Endodermal cell (in vitro differentiated cells): Measurements from ENCODE around the gene SNTA1. TPM values are rescaled to one million over a fixed set of nuclear protein-coding genes. Genes with fewer than 3 reads are reported as not detected.

Experiments
- DNase-seq: peaks from one replicate; pipeline ENCODE4 v3.0.0-alpha.2; 2017
- H3K27ac ChIP-seq: 2 replicates; pipeline ENCODE4 v1.5.1; 2013; ENCODE audit warnings: mild to moderate bottlenecking, low read depth, low read length, moderate library complexity
- H3K27me3 ChIP-seq: 2 replicates; pipeline ENCODE4 v1.6.1; 2013; ENCODE audit warnings: mild to moderate bottlenecking, low read length, moderate library complexity; ENCODE audit not compliant: insufficient read depth, control insufficient read depth, poor library complexity, severe bottlenecking
- H3K36me3 ChIP-seq: 2 replicates; pipeline ENCODE4 v1.7.0; 2013; ENCODE audit warnings: mild to moderate bottlenecking, low read length, moderate library complexity; ENCODE audit not compliant: control insufficient read depth, insufficient read depth
- H3K4me1 ChIP-seq: one replicate; pipeline ENCODE4 v1.7.0; 2013; ENCODE audit warnings: low read length; ENCODE audit not compliant: control insufficient read depth, insufficient read depth
- H3K4me3 ChIP-seq: 2 replicates; pipeline ENCODE4 v1.5.1; 2013; ENCODE audit warnings: mild to moderate bottlenecking, low read length, moderate library complexity
- H3K9ac ChIP-seq: 2 replicates; pipeline ENCODE4 v1.6.1; 2013; ENCODE audit warnings: mild to moderate bottlenecking, low read length, moderate library complexity; ENCODE audit not compliant: poor library complexity, severe bottlenecking; ENCODE audit errors: extremely low read depth
- H3K9me3 ChIP-seq: 2 replicates; pipeline ENCODE4 v1.6.1; 2013; ENCODE audit warnings: mild to moderate bottlenecking, low read length, moderate library complexity; ENCODE audit not compliant: control insufficient read depth
- H3K27ac Mint-ChIP-seq: 2 replicates; pipeline ENCODE4 v1.8.0; 2020; ENCODE audit warnings: mixed read lengths
- H3K27me3 Mint-ChIP-seq: 2 replicates; pipeline ENCODE4 v1.8.0; 2021; ENCODE audit warnings: mild to moderate bottlenecking, mixed read lengths; ENCODE audit not compliant: insufficient read depth
- H3K36me3 Mint-ChIP-seq: 2 replicates; pipeline ENCODE4 v1.8.0; 2020; ENCODE audit warnings: low read depth, mixed read lengths
- H3K4me1 Mint-ChIP-seq: 2 replicates; pipeline ENCODE4 v1.8.0; 2020; ENCODE audit warnings: mixed read lengths
- H3K4me3 Mint-ChIP-seq: 2 replicates; pipeline ENCODE4 v1.8.0; 2020; ENCODE audit warnings: mild to moderate bottlenecking, moderate library complexity, mixed read lengths
- H3K9me3 Mint-ChIP-seq: 2 replicates; pipeline ENCODE4 v1.8.0; 2020; ENCODE audit warnings: mild to moderate bottlenecking, mixed read lengths
- WGBS, 2 experiments: methylation state at CpG; one replicate each; pipeline versions ENCODE4 v1.1.5 to v1.1.7; 2013; ENCODE audit warnings: missing lambda C conversion rate in 2 of 2, mixed read lengths in 1 of 2; ENCODE audit not compliant: insufficient coverage in 1 of 2, insufficient read length in 1 of 2; 5-methylcytosine and 5-hydroxymethylcytosine counted together
- total RNA-seq, 2 donors: library from RNA; stranded (reverse); fragmentation: NEBNext Ultra II Directional in 1 of 2; extraction: Animal tissue kit (Norgen Biotek cat#: 25700) in 1 of 2; gene quantifications; 2 replicates in 1 of 2; 3 replicates in 1 of 2; pipeline ENCODE4 v1.2.1, GENCODE V29; 2021
- TF ChIP-seq, protein P1 (sequence below): fragments of 200-600 bp; sonication (generic); conservative IDR thresholded peaks from 2 replicates; pipeline ENCODE4 v1.5.0; 2021; ENCODE audit warnings: antibody characterized with exemption, mild to moderate bottlenecking

SNTA1 gene
- total RNA-seq, 2 donors from 2014 or later: 4.6 to 8.2 TPM

GRCh38 chr20:33373735-33374605 lies 69.6 kb downstream of the SNTA1 start:
- Mint-ChIP-seq H3K4me3 (no peak overlapping the region), H3K4me1 (no peaks in the 10 kb centered on the region), H3K9me3 (no peaks in the 10 kb centered on the region), H3K36me3 (peaks cover 71% of the 10 kb centered on the region), H3K27ac (no peak overlapping the region), H3K27me3 (no peaks in the 10 kb centered on the region)
- Histone ChIP-seq H3K36me3 (peaks cover 61% of the 10 kb centered on the region), H3K27ac (no peak overlapping the region), H3K9me3 (peaks cover 7% of the 10 kb centered on the region), H3K27me3 (no peaks in the 10 kb centered on the region), H3K4me1 (no peaks in the 10 kb centered on the region), H3K9ac (no peak overlapping the region), H3K4me3 (no peak overlapping the region)
- no peak for DNase-seq
- WGBS, 2 experiments: 93 to 94% methylated on average over 4 of the region's 4 CpGs
- TF ChIP-seq, protein P1, sequence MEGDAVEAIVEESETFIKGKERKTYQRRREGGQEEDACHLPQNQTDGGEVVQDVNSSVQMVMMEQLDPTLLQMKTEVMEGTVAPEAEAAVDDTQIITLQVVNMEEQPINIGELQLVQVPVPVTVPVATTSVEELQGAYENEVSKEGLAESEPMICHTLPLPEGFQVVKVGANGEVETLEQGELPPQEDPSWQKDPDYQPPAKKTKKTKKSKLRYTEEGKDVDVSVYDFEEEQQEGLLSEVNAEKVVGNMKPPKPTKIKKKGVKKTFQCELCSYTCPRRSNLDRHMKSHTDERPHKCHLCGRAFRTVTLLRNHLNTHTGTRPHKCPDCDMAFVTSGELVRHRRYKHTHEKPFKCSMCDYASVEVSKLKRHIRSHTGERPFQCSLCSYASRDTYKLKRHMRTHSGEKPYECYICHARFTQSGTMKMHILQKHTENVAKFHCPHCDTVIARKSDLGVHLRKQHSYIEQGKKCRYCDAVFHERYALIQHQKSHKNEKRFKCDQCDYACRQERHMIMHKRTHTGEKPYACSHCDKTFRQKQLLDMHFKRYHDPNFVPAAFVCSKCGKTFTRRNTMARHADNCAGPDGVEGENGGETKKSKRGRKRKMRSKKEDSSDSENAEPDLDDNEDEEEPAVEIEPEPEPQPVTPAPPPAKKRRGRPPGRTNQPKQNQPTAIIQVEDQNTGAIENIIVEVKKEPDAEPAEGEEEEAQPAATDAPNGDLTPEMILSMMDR: no peak

DNA sequence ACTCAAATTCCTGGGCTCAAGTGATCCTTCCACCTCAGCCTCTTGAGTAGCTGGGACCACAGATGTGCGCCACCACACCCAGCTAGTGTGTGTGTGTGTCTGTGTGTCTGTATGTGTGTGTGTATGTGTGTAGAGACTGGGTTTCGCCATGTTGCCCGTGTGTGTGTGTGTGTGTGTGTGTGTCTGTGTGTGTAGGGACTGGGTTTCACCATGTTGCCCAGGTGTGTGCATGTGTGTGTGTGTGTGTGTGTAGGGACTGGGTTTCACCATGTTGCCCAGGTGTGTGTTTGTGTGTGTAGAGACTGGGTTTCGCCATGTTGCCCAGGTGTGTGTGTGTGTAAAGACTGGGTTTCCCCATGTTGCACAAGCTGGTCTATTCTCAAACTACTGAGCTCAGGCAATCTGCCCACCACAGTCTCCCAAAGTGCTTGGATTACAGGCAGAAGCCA lies 70.5 kb downstream of the SNTA1 start:
- no peak for DNase-seq
- Histone ChIP-seq H3K9me3 (peaks cover 7% of the 10 kb centered on the region), H3K27ac (no peak overlapping the region), H3K36me3 (peaks cover 54% of the 10 kb centered on the region), H3K4me1 (no peaks in the 10 kb centered on the region), H3K27me3 (no peaks in the 10 kb centered on the region), H3K9ac (no peak overlapping the region), H3K4me3 (no peak overlapping the region)
- WGBS, 2 experiments: 85 to 100% methylated on average over 1 to 4 of the region's 4 CpGs
- no peaks in the 10 kb centered on the region for H3K4me1 Mint-ChIP-seq
- TF ChIP-seq, protein P1: no peak
- no peaks in the 10 kb centered on the region for H3K27me3 Mint-ChIP-seq
- no peak overlapping the region for H3K27ac Mint-ChIP-seq
- peaks cover 69% of the 10 kb centered on the region for H3K36me3 Mint-ChIP-seq
- no peak overlapping the region for H3K4me3 Mint-ChIP-seq
- no peaks in the 10 kb centered on the region for H3K9me3 Mint-ChIP-seq

DNA sequence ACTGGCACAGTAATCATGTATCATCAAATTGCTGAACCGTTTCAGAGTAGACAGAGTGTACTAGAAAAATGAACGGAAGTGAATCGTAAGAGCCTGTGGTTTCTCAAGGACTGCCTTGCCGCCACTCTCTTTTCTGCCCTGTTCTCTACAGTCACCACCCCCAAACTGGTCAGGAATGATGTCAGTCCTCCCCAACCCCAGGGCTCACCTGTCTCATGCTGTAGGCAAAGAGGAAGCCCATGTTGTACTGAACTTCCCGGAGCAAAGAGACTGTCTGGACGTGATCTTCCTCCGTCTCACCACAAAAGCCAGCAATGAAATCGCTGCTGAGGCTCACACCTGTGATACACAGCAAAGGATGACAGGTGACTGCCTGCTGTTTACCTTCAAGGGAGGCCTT lies 73.3 kb downstream of the SNTA1 start:
- H3K9me3 ChIP-seq: no peaks in the 10 kb centered on the region
- H3K4me1 ChIP-seq: no peaks in the 10 kb centered on the region
- H3K27me3 Mint-ChIP-seq: no peaks in the 10 kb centered on the region
- no peak overlapping the region for H3K27ac ChIP-seq
- no peak overlapping the region for H3K9ac ChIP-seq
- peak overlapping the region; percentile 15 for H3K27ac Mint-ChIP-seq
- H3K4me3 Mint-ChIP-seq: no peak overlapping the region
- no peak overlapping the region for H3K4me3 ChIP-seq
- H3K36me3 Mint-ChIP-seq: peaks cover 73% of the 10 kb centered on the region
- peaks cover 65% of the 10 kb centered on the region for H3K36me3 ChIP-seq
- no peak for DNase-seq
- H3K27me3 ChIP-seq: no peaks in the 10 kb centered on the region
- H3K4me1 Mint-ChIP-seq: no peaks in the 10 kb centered on the region
- TF ChIP-seq, protein P1: no peak
- WGBS, 2 experiments: 94 to 96% methylated on average over 8 of the region's 8 CpGs
- no peaks in the 10 kb centered on the region for H3K9me3 Mint-ChIP-seq
